Colonic mucosa (tissue), 4 donors: ENCODE measurements around the gene KIF19. TPM values are rescaled to one million over a fixed set of nuclear protein-coding genes. Genes with fewer than 3 reads are reported as not detected.

Experiments
- DNase-seq: peaks from one replicate; pipeline ENCODE4 v3.0.0-alpha.2; 2020
- H3K27ac ChIP-seq: fragments of 200-600 bp; one replicate; pipeline ENCODE4 v1.8.0; 2021
- H3K27me3 ChIP-seq: fragments of 200-600 bp; one replicate; pipeline ENCODE4 v1.8.0; 2021
- H3K36me3 ChIP-seq: fragments of 200-600 bp; one replicate; pipeline ENCODE4 v1.8.0; 2021
- H3K4me1 ChIP-seq: fragments of 200-600 bp; one replicate; pipeline ENCODE4 v1.8.0; 2021; ENCODE audit warnings: mild to moderate bottlenecking
- H3K4me3 ChIP-seq: fragments of 200-600 bp; one replicate; pipeline ENCODE4 v1.8.0; 2021
- H3K9ac ChIP-seq, 2 donors: one replicate each; pipeline ENCODE4 v1.7.0; 2013; ENCODE audit warnings: control low read depth in 2 of 2, low read depth in 2 of 2, low read length in 2 of 2
- H3K9me3 ChIP-seq: fragments of 200-600 bp; one replicate; pipeline ENCODE4 v1.8.0; 2021
- CTCF ChIP-seq: fragments of 200-600 bp; IDR thresholded peaks from one replicate; pipeline ENCODE4 v1.8.0; 2022; ENCODE audit warnings: antibody characterized with exemption, mild to moderate bottlenecking
- intact Hi-C: fragments of 100-400 bp; cut with DNase I; formaldehyde crosslinking; loops from one replicate; pipeline ENCODE4 v1.14.1; 2022
- total RNA-seq, 2 donors: library from RNA; stranded (reverse); fragmentation: NEBNext Ultra II Directional in 1 of 2; extraction: Animal tissue kit (Norgen Biotek cat#: 25700) in 1 of 2; gene quantifications; one replicate each; pipeline ENCODE4 v1.2.1, GENCODE V29; 2021
- donor health status: healthy.
- donor health status: DM: no; HTN: no; CAD: no.
- donor health status: DM: no; HTN: no; CAD: no.

KIF19 gene
- total RNA-seq, 2 donors from 2014 or later, result 2.6 to 3.2 TPM

DNA sequence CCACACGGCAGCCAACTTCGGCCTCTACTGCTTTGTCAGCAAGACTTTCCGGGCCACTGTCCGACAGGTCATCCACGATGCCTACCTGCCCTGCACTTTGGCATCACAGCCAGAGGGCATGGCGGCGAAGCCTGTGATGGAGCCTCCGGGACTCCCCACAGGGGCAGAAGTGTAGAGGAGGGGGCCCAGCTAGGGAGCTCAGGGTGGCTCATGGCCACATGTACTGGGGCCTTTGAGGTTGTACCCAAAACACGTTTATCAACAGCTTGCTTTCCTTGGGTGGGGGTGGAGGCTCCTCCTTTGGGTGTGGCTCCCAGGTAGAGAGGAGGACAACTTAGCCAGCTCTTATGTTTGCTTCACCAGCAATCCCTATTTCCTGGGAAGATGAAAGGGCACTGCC, 46.4 kb downstream of the KIF19 start:
- no peak overlapping the region for H3K27ac ChIP-seq
- intact Hi-C loops, result loop anchor here (5.0 kb wide), 1 partner anchor 230 kb away; no protein-coding TSS in a partner anchor
- no peaks in the 10 kb centered on the region for H3K36me3 ChIP-seq
- H3K27me3 ChIP-seq, result no peaks in the 10 kb centered on the region
- H3K9me3 ChIP-seq, result no peaks in the 10 kb centered on the region
- no peak overlapping the region for H3K9ac ChIP-seq
- no peak for DNase-seq
- peaks cover 4% of the 10 kb centered on the region for H3K4me1 ChIP-seq
- no peak overlapping the region for H3K4me3 ChIP-seq
- TF ChIP-seq CTCF, result no peak

DNA sequence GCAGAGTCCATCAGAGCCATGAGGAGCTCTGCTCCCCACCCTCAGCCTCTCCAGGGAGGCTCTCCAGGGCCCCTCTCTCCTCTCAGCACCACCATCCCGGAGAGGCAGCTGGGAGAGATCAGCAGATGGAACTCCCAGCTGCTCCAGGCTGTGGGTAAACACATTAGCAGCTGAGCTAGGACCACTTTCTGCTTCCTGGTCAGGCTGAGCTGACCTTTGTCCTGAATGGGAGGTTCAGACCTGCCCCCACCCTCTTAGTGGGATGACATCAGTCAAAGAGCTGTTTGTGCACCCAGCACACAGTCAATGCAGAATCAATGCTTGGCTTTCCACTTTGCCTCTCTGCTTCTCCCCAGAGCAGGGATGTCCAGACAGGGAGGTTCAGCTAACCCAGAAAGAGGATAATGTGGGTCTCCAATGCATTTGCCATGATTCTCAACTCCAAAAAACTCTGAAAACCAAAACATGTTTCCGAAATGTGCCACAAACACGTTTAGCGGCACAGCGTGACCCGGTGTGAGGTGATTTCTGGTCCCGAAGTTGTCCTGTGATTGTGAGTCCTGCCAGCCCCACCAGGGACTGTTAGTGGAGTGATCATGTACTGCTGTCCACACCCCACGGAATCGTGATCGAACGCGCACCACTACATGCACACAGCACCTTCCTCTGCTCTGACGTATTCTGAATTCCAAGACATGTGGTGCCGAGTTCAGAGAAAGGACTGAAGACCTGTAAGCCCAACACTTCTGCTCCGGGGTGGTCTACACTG, 48.0 kb downstream of the KIF19 start:
- intact Hi-C loops, result loop anchor here (5.0 kb wide), 1 partner anchor 228 kb away; no protein-coding TSS in a partner anchor
- Histone ChIP-seq H3K9ac (peak overlapping the region in 1 of 2 donors; percentile 26), H3K27me3 (no peaks in the 10 kb centered on the region), H3K4me1 (peaks cover 4% of the 10 kb centered on the region), H3K36me3 (no peaks in the 10 kb centered on the region), H3K9me3 (no peaks in the 10 kb centered on the region), H3K27ac (peak overlapping the region; percentile 35), H3K4me3 (no peak overlapping the region)
- peak; percentile 77 for DNase-seq
- no peak for TF ChIP-seq CTCF

GRCh38 chr17:74374858-74375257, 48.8 kb downstream of the KIF19 start:
- Histone ChIP-seq H3K4me3 (no peak overlapping the region), H3K36me3 (no peaks in the 10 kb centered on the region), H3K27me3 (no peaks in the 10 kb centered on the region), H3K4me1 (peaks cover 11% of the 10 kb centered on the region), H3K9me3 (no peaks in the 10 kb centered on the region), H3K9ac (no peak overlapping the region), H3K27ac (no peak overlapping the region)
- no peak for DNase-seq
- no peak for TF ChIP-seq CTCF
- intact Hi-C loops, result loop anchor here (5.0 kb wide), 1 partner anchor 227 kb away; no protein-coding TSS in a partner anchor

GRCh38 chr17:74379495-74380085, 53.6 kb downstream of the KIF19 start:
- Histone ChIP-seq H3K27ac (peak overlapping the region; percentile 88), H3K9me3 (no peaks in the 10 kb centered on the region), H3K4me3 (no peak overlapping the region), H3K9ac (peak overlapping the region; percentile 51 to 68), H3K36me3 (no peaks in the 10 kb centered on the region), H3K4me1 (peaks cover 23% of the 10 kb centered on the region), H3K27me3 (no peaks in the 10 kb centered on the region)
- TF ChIP-seq CTCF, result peak; percentile 91
- intact Hi-C loops, result loop anchor here (1.0 kb wide), 1 partner anchor 78 kb away; no protein-coding TSS in a partner anchor
- DNase-seq, result peak; percentile 97

- intact Hi-C loops, result no loop called here
- no peaks in the 10 kb centered on the region for H3K27me3 ChIP-seq
- peaks cover 23% of the 10 kb centered on the region for H3K4me1 ChIP-seq
- DNase-seq, result peak; percentile 74
- H3K27ac ChIP-seq, result peak overlapping the region; percentile 88
- H3K9me3 ChIP-seq, result no peaks in the 10 kb centered on the region
- no peak overlapping the region for H3K4me3 ChIP-seq
- H3K9ac ChIP-seq, result peak overlapping the region; percentile 51 to 68
- H3K36me3 ChIP-seq, result no peaks in the 10 kb centered on the region
- no peak for TF ChIP-seq CTCF
Observed at GRCh38 chr17:74380086-74380958, 54.3 kb downstream of the KIF19 start.
